ENCODE data around the gene ISOC2. TPM values are rescaled to one million over a fixed set of nuclear protein-coding genes. Genes with fewer than 3 reads are reported as not detected.
"Not testable (repeated sequence)": the region's sequence is repeated elsewhere in the genome, so short reads cannot be mapped to it uniquely, and the experiment has no call there.

ISOC2 gene
- total RNA-seq, 1 donor from 2014 or later = 36.7 TPM

GRCh38 chr19:55451163-55451964 lies 10.1 kb downstream of the ISOC2 start:
- H3K36me3 Mint-ChIP-seq (ENCODE audit: low read depth) = peaks cover 3% of the 10 kb centered on the region
- H3K27ac Mint-ChIP-seq (ENCODE audit: unreplicated experiment) = no peak overlapping the region
- peaks cover 17% of the 10 kb centered on the region for H3K4me1 Mint-ChIP-seq
- TF ChIP-seq CTCF (conservative IDR thresholded peaks at IDR 0.05) = no peak
- H3K9me3 Mint-ChIP-seq = no peaks in the 10 kb centered on the region
- H3K4me3 Mint-ChIP-seq = peak overlapping the region; percentile 71
- no peak for DNase-seq (ENCODE audit: low read depth, low spot score)
- peaks cover 37% of the 10 kb centered on the region for H3K27me3 Mint-ChIP-seq (ENCODE audit: low read depth)

GRCh38 chr19:55449469-55449868 lies 12.0 kb downstream of the ISOC2 start:
- Mint-ChIP-seq H3K36me3 (ENCODE audit: low read depth) (no peaks in the 10 kb centered on the region), H3K4me3 (no peak overlapping the region), H3K27me3 (ENCODE audit: low read depth) (peaks cover 53% of the 10 kb centered on the region), H3K9me3 (no peaks in the 10 kb centered on the region), H3K4me1 (peaks cover 13% of the 10 kb centered on the region), H3K27ac (ENCODE audit: unreplicated experiment) (no peak overlapping the region)
- no peak for DNase-seq (ENCODE audit: low read depth, low spot score)
- TF ChIP-seq CTCF (conservative IDR thresholded peaks at IDR 0.05) = no peak

GRCh38 chr19:55448175-55448490 lies 13.3 kb downstream of the ISOC2 start:
- peaks cover 57% of the 10 kb centered on the region for H3K27me3 Mint-ChIP-seq (ENCODE audit: low read depth)
- not testable (repeated sequence) for H3K4me1 Mint-ChIP-seq, H3K9me3 Mint-ChIP-seq

GRCh38 chr19:55447421-55448174 lies 13.8 kb downstream of the ISOC2 start:
- DNase-seq (ENCODE audit: low read depth, low spot score) = no peak
- H3K9me3 Mint-ChIP-seq = no peaks in the 10 kb centered on the region
- H3K4me3 Mint-ChIP-seq = no peak overlapping the region
- no peak overlapping the region for H3K27ac Mint-ChIP-seq (ENCODE audit: unreplicated experiment)
- H3K4me1 Mint-ChIP-seq = no peaks in the 10 kb centered on the region
- H3K27me3 Mint-ChIP-seq (ENCODE audit: low read depth) = peaks cover 58% of the 10 kb centered on the region
- H3K36me3 Mint-ChIP-seq (ENCODE audit: low read depth) = no peaks in the 10 kb centered on the region
- no peak for TF ChIP-seq CTCF (conservative IDR thresholded peaks at IDR 0.05)

More at GRCh38 chr19:55448175-55448490, 13.3 kb downstream of the ISOC2 start:
- not testable (repeated sequence) for H3K27ac Mint-ChIP-seq (ENCODE audit: unreplicated experiment); DNase-seq (ENCODE audit: low read depth, low spot score); H3K36me3 Mint-ChIP-seq (ENCODE audit: low read depth); H3K4me3 Mint-ChIP-seq

GRCh38 chr19:55446060-55446459 lies 15.4 kb downstream of the ISOC2 start:
- no peak for TF ChIP-seq CTCF (conservative IDR thresholded peaks at IDR 0.05)
- no peak overlapping the region for H3K4me3 Mint-ChIP-seq
- H3K36me3 Mint-ChIP-seq (ENCODE audit: low read depth) = peaks cover under 1% of the 10 kb centered on the region
- peaks cover 62% of the 10 kb centered on the region for H3K27me3 Mint-ChIP-seq (ENCODE audit: low read depth)
- H3K9me3 Mint-ChIP-seq = no peaks in the 10 kb centered on the region
- peaks cover 6% of the 10 kb centered on the region for H3K4me1 Mint-ChIP-seq
- DNase-seq (ENCODE audit: low read depth, low spot score) = no peak
- H3K27ac Mint-ChIP-seq (ENCODE audit: unreplicated experiment) = no peak overlapping the region

GRCh38 chr19:55444646-55445045 lies 16.8 kb downstream of the ISOC2 start:
- TF ChIP-seq CTCF (conservative IDR thresholded peaks at IDR 0.05) = no peak
- no peaks in the 10 kb centered on the region for H3K9me3 Mint-ChIP-seq
- no peak overlapping the region for H3K4me3 Mint-ChIP-seq
- peaks cover 10% of the 10 kb centered on the region for H3K4me1 Mint-ChIP-seq
- peaks cover 68% of the 10 kb centered on the region for H3K27me3 Mint-ChIP-seq (ENCODE audit: low read depth)
- H3K27ac Mint-ChIP-seq (ENCODE audit: unreplicated experiment) = no peak overlapping the region
- peaks cover 4% of the 10 kb centered on the region for H3K36me3 Mint-ChIP-seq (ENCODE audit: low read depth)
- no peak for DNase-seq (ENCODE audit: low read depth, low spot score)

Measured in neural crest cell (in vitro differentiated cells).